ENCODE measurements around the gene TNRC6B.
"Not testable (repeated sequence)": the region's sequence is repeated elsewhere in the genome, so short reads cannot be mapped to it uniquely, and the experiment has no call there.

TNRC6B gene

GRCh38 chr22:40221055-40221414 lies 43.3 kb downstream of the TNRC6B start:
- H3K4me3 ChIP-seq (replicated peaks; ENCODE audit: low read depth, low read length) = no peak overlapping the region
- DNase-seq (ENCODE audit: low read depth) = no peak
- TF ChIP-seq, protein P1, sequence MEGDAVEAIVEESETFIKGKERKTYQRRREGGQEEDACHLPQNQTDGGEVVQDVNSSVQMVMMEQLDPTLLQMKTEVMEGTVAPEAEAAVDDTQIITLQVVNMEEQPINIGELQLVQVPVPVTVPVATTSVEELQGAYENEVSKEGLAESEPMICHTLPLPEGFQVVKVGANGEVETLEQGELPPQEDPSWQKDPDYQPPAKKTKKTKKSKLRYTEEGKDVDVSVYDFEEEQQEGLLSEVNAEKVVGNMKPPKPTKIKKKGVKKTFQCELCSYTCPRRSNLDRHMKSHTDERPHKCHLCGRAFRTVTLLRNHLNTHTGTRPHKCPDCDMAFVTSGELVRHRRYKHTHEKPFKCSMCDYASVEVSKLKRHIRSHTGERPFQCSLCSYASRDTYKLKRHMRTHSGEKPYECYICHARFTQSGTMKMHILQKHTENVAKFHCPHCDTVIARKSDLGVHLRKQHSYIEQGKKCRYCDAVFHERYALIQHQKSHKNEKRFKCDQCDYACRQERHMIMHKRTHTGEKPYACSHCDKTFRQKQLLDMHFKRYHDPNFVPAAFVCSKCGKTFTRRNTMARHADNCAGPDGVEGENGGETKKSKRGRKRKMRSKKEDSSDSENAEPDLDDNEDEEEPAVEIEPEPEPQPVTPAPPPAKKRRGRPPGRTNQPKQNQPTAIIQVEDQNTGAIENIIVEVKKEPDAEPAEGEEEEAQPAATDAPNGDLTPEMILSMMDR (IDR thresholded peaks at IDR 0.05; ENCODE audit: low read length, missing control alignments) = no peak

DNA sequence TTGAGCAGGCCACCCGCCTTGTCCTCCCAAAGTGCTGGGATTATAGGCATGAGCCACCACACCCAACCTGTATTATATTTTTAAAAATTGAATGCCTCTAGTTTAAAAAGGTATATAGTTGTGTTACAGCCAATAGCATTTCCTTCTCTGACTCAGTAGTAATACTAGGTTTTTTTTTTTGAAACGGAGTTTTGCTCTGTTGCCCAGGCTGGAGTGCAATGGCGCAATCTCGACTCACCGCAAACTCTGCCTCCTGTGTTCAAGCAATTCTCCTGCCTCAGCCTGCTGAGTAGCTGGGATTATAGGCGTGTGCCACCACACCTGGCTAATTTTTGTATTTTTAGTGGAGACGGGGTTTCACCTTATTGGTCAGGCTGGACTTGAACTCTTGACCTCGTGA lies 45.3 kb downstream of the TNRC6B start:
- H3K4me3 ChIP-seq (replicated peaks; ENCODE audit: low read depth, low read length); DNase-seq (ENCODE audit: low read depth): not testable (repeated sequence)

DNA sequence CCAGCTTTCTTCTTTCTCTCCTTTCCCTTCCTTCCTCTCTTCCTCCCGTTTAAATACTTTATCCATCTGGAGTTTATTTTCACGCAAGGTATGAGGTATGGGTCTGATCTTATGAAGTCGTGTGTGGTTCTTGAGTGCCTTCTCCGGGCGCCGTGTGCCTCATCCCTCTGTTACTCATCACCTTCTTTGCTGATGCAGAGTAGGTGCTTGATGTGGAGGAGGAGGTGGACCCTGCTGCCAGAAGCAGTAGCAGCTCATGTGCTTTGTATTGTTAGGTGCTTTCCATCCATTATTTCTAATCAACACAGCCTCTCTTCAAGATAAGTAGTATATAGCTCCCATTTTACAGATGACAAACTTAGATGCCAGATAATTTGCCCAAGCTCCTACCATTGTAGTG lies 47.0 kb downstream of the TNRC6B start:
- TF ChIP-seq, protein P1 (IDR thresholded peaks at IDR 0.05; ENCODE audit: low read length, missing control alignments) = no peak
- no peak overlapping the region for H3K4me3 ChIP-seq (replicated peaks; ENCODE audit: low read depth, low read length)
- DNase-seq (ENCODE audit: low read depth) = no peak

GRCh38 chr22:40226620-40227019 lies 48.9 kb downstream of the TNRC6B start:
- TF ChIP-seq, protein P1 (IDR thresholded peaks at IDR 0.05; ENCODE audit: low read length, missing control alignments) = no peak

GRCh38 chr22:40231618-40232313 lies 54.0 kb downstream of the TNRC6B start:
- TF ChIP-seq, protein P1 (IDR thresholded peaks at IDR 0.05; ENCODE audit: low read length, missing control alignments) = no peak
- no peak overlapping the region for H3K4me3 ChIP-seq (replicated peaks; ENCODE audit: low read depth, low read length)
- DNase-seq (ENCODE audit: low read depth) = no peak

More at GRCh38 chr22:40226620-40227019, 48.9 kb downstream of the TNRC6B start:
- H3K4me3 ChIP-seq (replicated peaks; ENCODE audit: low read depth, low read length) = no peak overlapping the region
- DNase-seq (ENCODE audit: low read depth) = no peak

DNA sequence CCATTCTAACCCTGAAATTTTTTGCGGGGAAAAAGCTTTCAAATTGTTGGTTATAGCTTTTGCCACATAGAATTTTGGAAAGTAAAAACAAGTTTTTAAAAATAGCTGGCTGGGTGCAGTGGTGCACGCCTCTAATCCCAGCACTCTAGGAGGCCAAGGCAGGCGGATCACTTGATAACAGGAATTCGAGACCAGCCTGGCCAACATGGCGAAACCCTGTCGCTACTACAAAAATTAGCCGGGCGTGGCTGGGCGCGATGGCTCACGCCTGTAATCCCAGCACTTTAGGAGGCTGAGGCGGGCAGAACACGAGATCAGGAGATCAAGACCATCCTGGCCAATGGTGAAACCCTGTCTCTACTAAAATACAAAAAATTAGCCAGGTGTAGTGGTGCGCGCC lies 54.9 kb downstream of the TNRC6B start:
- no peak for DNase-seq (ENCODE audit: low read depth)
- no peak overlapping the region for H3K4me3 ChIP-seq (replicated peaks; ENCODE audit: low read depth, low read length)
- TF ChIP-seq, protein P1 (IDR thresholded peaks at IDR 0.05; ENCODE audit: low read length, missing control alignments) = no peak

DNA sequence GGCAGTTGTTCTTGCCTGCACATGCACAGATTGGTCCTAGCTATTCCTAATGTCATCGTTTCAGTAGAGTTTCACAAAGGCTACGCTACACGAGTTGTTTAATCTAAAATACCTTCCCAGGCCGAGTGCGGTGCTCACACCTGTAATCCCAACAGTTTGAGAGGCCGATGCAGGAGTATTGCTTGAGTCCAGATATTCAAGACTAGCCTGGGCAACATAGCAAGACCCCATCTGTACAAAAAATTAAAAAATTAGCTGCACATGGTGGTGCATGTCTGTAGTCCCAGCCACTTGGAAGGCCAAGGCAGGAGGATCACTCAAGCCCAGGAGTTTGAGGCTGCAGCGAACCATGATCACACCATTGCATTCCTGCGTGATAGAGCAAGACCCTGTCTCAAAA lies 56.2 kb downstream of the TNRC6B start:
- no peak overlapping the region for H3K4me3 ChIP-seq (replicated peaks; ENCODE audit: low read depth, low read length)
- no peak for DNase-seq (ENCODE audit: low read depth)
- TF ChIP-seq, protein P1 (IDR thresholded peaks at IDR 0.05; ENCODE audit: low read length, missing control alignments) = no peak

Data from fibroblast of pulmonary artery (primary cell).